ENCODE results near the gene DSC1. TPM values are rescaled to one million over a fixed set of nuclear protein-coding genes. Genes with fewer than 3 reads are reported as not detected.

The DSC1 gene
- total and polyA plus RNA-seq, 8 donors = 0.03 TPM; not detected in 7

DNA sequence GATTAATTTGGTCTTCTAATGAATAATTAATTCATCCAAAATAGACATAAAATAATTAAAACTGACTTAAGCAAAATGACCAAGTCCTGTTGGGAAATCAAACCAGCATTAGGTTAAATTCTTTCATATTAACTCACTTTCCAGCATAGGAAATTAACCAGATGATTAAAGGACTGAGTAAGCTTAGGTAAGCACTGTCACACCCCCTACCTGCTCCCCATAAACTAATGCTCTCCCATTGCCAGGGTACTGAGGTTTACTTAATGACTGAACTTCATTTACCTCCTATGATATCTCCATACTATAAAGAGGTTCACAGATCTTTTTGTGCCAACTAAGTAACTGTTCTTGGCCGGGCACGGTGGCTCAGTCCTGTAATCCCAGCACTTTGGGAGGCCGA lies 74.1 kb downstream of the DSC1 start:
- Histone ChIP-seq H3K9me3 (peaks cover 0 to 4% (median 0%) of the 10 kb centered on the region in 4 donors), H3K27ac (no peak overlapping the region), H3K4me3 (no peak overlapping the region), H3K36me3 (peaks cover 0 to 31% (median 0%) of the 10 kb centered on the region in 4 donors), H3K4me1 (no peaks in the 10 kb centered on the region), H3K27me3 (no peaks in the 10 kb centered on the region)
- intact Hi-C loops (cut with DNase I; ENCODE audit: low total_unique reads) = no loop called here
- 85 to 96% (median 91%) methylated on average over 3 of the region's 3 CpGs for WGBS, 5 donors
- DNase-seq = no peak
- TF ChIP-seq POLR2A (IDR thresholded peaks at IDR 0.05) (no peak), POLR2AphosphoS5 (IDR thresholded peaks at IDR 0.05) (no peak), CTCF (IDR thresholded peaks at IDR 0.05) (no peak), EP300 (IDR thresholded peaks at IDR 0.05) (no peak)

- no peaks in the 10 kb centered on the region for H3K9me3 ChIP-seq
- TF ChIP-seq POLR2A (IDR thresholded peaks at IDR 0.05) (no peak), POLR2AphosphoS5 (IDR thresholded peaks at IDR 0.05) (no peak), CTCF (IDR thresholded peaks at IDR 0.05) (no peak), EP300 (IDR thresholded peaks at IDR 0.05) (no peak)
- H3K4me3 ChIP-seq = no peak overlapping the region
- intact Hi-C loops (cut with DNase I; ENCODE audit: low total_unique reads) = no loop called here
- no peaks in the 10 kb centered on the region for H3K27me3 ChIP-seq
- no peaks in the 10 kb centered on the region for H3K4me1 ChIP-seq
- H3K27ac ChIP-seq = no peak overlapping the region
- H3K36me3 ChIP-seq = peaks cover 0 to 25% (median 0%) of the 10 kb centered on the region in 4 donors
- no peak for DNase-seq
- 88 to 98% (median 94%) methylated on average over 3 of the region's 3 CpGs for WGBS, 5 donors
Measured at GRCh38 chr18:31079973-31080372, 82.7 kb downstream of the DSC1 start.

Other genes starting within 250 kb of the DSC1 start
- 1 to 10 TPM in 2 of 5 donors, not detected in 3; 1.2 to 2.2 TPM for gene DSC3, start 120.1 kb downstream of the DSC1 start, total RNA-seq
- gene DSC3, start 120.1 kb downstream of the DSC1 start, polyA plus RNA-seq = 10 to 100 TPM in 1 of 3 donors, not detected in 2; 26.6 TPM
- gene DSC2, start 60.4 kb downstream of the DSC1 start, total RNA-seq = 10 to 100 TPM in 3 of 5 donors, 1 to 10 TPM in 1, under 1 TPM in 1; 0.58 to 47.0 (median 10.4) TPM
- 10 to 100 TPM in 1 of 3 donors, 1 to 10 TPM in 2; 3.2 to 17.0 (median 7.9) TPM for gene DSC2, start 60.4 kb downstream of the DSC1 start, polyA plus RNA-seq
- gene DSG1, start 155.3 kb upstream of the DSC1 start, total RNA-seq = 1 to 10 TPM in 1 of 5 donors, not detected in 4; 1.8 TPM
- under 1 TPM in 1 of 3 donors, not detected in 2; 0.03 TPM for gene DSG1, start 155.3 kb upstream of the DSC1 start, polyA plus RNA-seq
- under 1 TPM in 1 of 5 donors, not detected in 4; 0.55 TPM for gene DSG4, start 213.9 kb upstream of the DSC1 start, total RNA-seq
- gene DSG4, start 213.9 kb upstream of the DSC1 start, polyA plus RNA-seq = under 1 TPM in 1 of 3 donors, not detected in 2; 0.76 TPM

Measured in stomach (tissue), 9 donors.